ENCODE measurements around the gene SRP9.

DNA sequence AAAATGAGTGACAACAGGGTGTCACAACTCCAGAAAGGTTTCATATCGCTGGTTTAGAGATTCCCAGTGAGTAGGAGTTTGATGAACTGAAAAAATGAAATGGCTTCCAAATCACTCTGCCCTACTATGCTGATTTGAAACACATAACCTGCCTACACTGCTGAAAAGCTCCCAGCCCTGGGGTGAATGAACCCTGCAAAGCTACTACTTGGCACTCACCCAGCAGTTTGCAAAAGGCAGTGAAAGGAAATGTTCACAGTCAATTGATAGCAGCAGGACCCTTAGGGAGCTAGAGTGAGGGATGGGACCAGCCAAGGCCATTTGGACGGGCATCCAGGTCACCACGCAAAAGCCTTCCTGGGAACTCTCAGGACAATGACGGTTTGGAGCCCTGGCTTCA is 44.4 kb upstream of the SRP9 start:
- TF ChIP-seq CTCF (conservative IDR thresholded peaks at IDR 0.05; ENCODE audit: low read depth, low read length) (no peak), EZH2 (IDR thresholded peaks at IDR 0.05; ENCODE audit: low read length, unreplicated experiment) (no peak)
